ENCODE measurements around the gene TNS1.

The TNS1 gene

GRCh38 chr2:217972037-217972436 is 30.8 kb downstream of the TNS1 start:
- no peaks in the 10 kb centered on the region for H3K27me3 ChIP-seq (replicated peaks; ENCODE audit: control insufficient read depth, insufficient read depth, low read length, poor library complexity, severe bottlenecking)
- H3K4me1 ChIP-seq (ENCODE audit: control insufficient read depth, insufficient read depth, low read length, poor library complexity, severe bottlenecking), result no peaks in the 10 kb centered on the region
- H3K36me3 ChIP-seq (ENCODE audit: control insufficient read depth, insufficient read depth, low read length), result no peaks in the 10 kb centered on the region
- no peak for DNase-seq
- H3K27ac ChIP-seq (ENCODE audit: insufficient read depth, low read length, poor library complexity, severe bottlenecking), result no peak overlapping the region
- no peak overlapping the region for H3K4me3 ChIP-seq (ENCODE audit: insufficient read depth, low read depth, low read length, poor library complexity, severe bottlenecking)
- H3K9me3 ChIP-seq (ENCODE audit: control insufficient read depth, low read length), result no peaks in the 10 kb centered on the region

- Histone ChIP-seq H3K9me3 (ENCODE audit: control insufficient read depth, low read length) (no peaks in the 10 kb centered on the region), H3K27ac (ENCODE audit: insufficient read depth, low read length, poor library complexity, severe bottlenecking) (no peak overlapping the region), H3K4me1 (ENCODE audit: control insufficient read depth, insufficient read depth, low read length, poor library complexity, severe bottlenecking) (no peaks in the 10 kb centered on the region), H3K4me3 (ENCODE audit: insufficient read depth, low read depth, low read length, poor library complexity, severe bottlenecking) (no peak overlapping the region), H3K27me3 (replicated peaks; ENCODE audit: control insufficient read depth, insufficient read depth, low read length, poor library complexity, severe bottlenecking) (no peaks in the 10 kb centered on the region), H3K36me3 (ENCODE audit: control insufficient read depth, insufficient read depth, low read length) (no peaks in the 10 kb centered on the region)
- DNase-seq, result no peak
Observed at GRCh38 chr2:217971166-217971565, 31.6 kb downstream of the TNS1 start.

DNA sequence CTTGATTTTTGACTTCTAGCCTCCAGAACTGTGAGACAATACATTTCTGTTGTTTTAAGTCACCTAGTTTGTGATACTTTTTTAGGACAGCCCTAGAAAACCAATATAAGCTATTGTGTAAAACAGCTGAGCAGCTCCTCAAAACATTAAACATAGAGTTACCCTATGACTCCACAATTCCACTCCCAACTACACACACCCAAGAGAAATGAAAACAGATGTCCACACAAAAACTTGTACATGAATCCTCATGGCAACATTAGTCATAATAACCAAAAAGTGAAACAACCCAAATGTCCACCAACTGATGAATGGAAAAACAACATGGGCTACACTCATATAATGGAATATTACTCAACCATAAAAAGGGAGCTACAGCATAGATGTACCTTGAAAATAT is 32.6 kb downstream of the TNS1 start:
- Histone ChIP-seq H3K36me3 (ENCODE audit: control insufficient read depth, insufficient read depth, low read length) (no peaks in the 10 kb centered on the region), H3K4me3 (ENCODE audit: insufficient read depth, low read depth, low read length, poor library complexity, severe bottlenecking) (no peak overlapping the region), H3K4me1 (ENCODE audit: control insufficient read depth, insufficient read depth, low read length, poor library complexity, severe bottlenecking) (no peaks in the 10 kb centered on the region), H3K9me3 (ENCODE audit: control insufficient read depth, low read length) (no peaks in the 10 kb centered on the region), H3K27me3 (replicated peaks; ENCODE audit: control insufficient read depth, insufficient read depth, low read length, poor library complexity, severe bottlenecking) (no peaks in the 10 kb centered on the region), H3K27ac (ENCODE audit: insufficient read depth, low read length, poor library complexity, severe bottlenecking) (no peak overlapping the region)
- DNase-seq, result no peak

DNA sequence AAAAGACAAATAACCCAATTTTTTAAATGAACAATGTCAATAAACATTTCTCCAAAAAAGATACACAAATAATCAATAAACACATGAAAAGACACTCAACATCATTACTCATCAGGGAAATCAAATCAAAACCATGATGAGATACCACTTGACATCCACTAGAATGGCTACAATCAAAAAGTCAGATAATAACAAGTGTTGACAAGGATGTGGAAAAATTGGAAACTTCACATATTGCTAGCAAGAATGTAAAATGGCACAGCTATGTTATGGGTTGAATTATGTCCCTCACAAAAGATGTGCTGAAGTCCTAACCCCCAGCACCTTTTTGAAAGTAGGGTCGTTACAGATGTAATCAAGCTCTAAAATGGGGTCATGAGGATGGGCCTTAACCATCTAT is 33.2 kb downstream of the TNS1 start:
- DNase-seq, result no peak
- Histone ChIP-seq H3K4me1 (ENCODE audit: control insufficient read depth, insufficient read depth, low read length, poor library complexity, severe bottlenecking) (no peaks in the 10 kb centered on the region), H3K27ac (ENCODE audit: insufficient read depth, low read length, poor library complexity, severe bottlenecking) (no peak overlapping the region), H3K27me3 (replicated peaks; ENCODE audit: control insufficient read depth, insufficient read depth, low read length, poor library complexity, severe bottlenecking) (no peaks in the 10 kb centered on the region), H3K36me3 (ENCODE audit: control insufficient read depth, insufficient read depth, low read length) (no peaks in the 10 kb centered on the region), H3K4me3 (ENCODE audit: insufficient read depth, low read depth, low read length, poor library complexity, severe bottlenecking) (no peak overlapping the region), H3K9me3 (ENCODE audit: control insufficient read depth, low read length) (no peaks in the 10 kb centered on the region)

DNA sequence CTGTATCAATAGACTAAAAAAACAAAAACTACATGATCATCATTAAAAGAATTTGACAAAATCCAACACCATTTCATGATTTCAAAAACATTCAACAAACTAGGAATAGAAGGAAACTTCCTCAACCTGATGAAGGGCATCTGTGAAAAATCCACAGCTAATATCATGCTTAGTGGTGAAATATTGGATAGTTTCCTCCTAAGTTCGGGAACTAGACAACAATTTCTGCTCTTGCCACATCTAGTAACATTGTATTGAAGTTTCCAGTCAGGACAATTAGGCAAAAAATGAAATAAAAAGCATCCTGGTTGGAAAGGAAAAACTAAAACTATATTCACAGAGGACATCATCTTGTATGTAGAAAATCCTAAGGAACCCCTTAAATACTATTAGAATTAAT is 34.8 kb downstream of the TNS1 start:
- Histone ChIP-seq H3K4me3 (ENCODE audit: insufficient read depth, low read depth, low read length, poor library complexity, severe bottlenecking) (no peak overlapping the region), H3K36me3 (ENCODE audit: control insufficient read depth, insufficient read depth, low read length) (no peaks in the 10 kb centered on the region), H3K4me1 (ENCODE audit: control insufficient read depth, insufficient read depth, low read length, poor library complexity, severe bottlenecking) (no peaks in the 10 kb centered on the region), H3K27me3 (replicated peaks; ENCODE audit: control insufficient read depth, insufficient read depth, low read length, poor library complexity, severe bottlenecking) (no peaks in the 10 kb centered on the region), H3K9me3 (ENCODE audit: control insufficient read depth, low read length) (no peaks in the 10 kb centered on the region), H3K27ac (ENCODE audit: insufficient read depth, low read length, poor library complexity, severe bottlenecking) (no peak overlapping the region)
- DNase-seq, result no peak

GRCh38 chr2:217966423-217967070 is 36.2 kb downstream of the TNS1 start:
- Histone ChIP-seq H3K4me3 (ENCODE audit: insufficient read depth, low read depth, low read length, poor library complexity, severe bottlenecking) (no peak overlapping the region), H3K9me3 (ENCODE audit: control insufficient read depth, low read length) (no peaks in the 10 kb centered on the region), H3K27me3 (replicated peaks; ENCODE audit: control insufficient read depth, insufficient read depth, low read length, poor library complexity, severe bottlenecking) (no peaks in the 10 kb centered on the region), H3K36me3 (ENCODE audit: control insufficient read depth, insufficient read depth, low read length) (no peaks in the 10 kb centered on the region), H3K27ac (ENCODE audit: insufficient read depth, low read length, poor library complexity, severe bottlenecking) (no peak overlapping the region), H3K4me1 (ENCODE audit: control insufficient read depth, insufficient read depth, low read length, poor library complexity, severe bottlenecking) (no peaks in the 10 kb centered on the region)
- DNase-seq, result no peak

- Histone ChIP-seq H3K27me3 (replicated peaks; ENCODE audit: control insufficient read depth, insufficient read depth, low read length, poor library complexity, severe bottlenecking) (no peaks in the 10 kb centered on the region), H3K4me3 (ENCODE audit: insufficient read depth, low read depth, low read length, poor library complexity, severe bottlenecking) (no peak overlapping the region), H3K36me3 (ENCODE audit: control insufficient read depth, insufficient read depth, low read length) (no peaks in the 10 kb centered on the region), H3K9me3 (ENCODE audit: control insufficient read depth, low read length) (no peaks in the 10 kb centered on the region), H3K4me1 (ENCODE audit: control insufficient read depth, insufficient read depth, low read length, poor library complexity, severe bottlenecking) (no peaks in the 10 kb centered on the region), H3K27ac (ENCODE audit: insufficient read depth, low read length, poor library complexity, severe bottlenecking) (no peak overlapping the region)
- no peak for DNase-seq
Observed at GRCh38 chr2:217964275-217965161, 38.3 kb downstream of the TNS1 start.

DNA sequence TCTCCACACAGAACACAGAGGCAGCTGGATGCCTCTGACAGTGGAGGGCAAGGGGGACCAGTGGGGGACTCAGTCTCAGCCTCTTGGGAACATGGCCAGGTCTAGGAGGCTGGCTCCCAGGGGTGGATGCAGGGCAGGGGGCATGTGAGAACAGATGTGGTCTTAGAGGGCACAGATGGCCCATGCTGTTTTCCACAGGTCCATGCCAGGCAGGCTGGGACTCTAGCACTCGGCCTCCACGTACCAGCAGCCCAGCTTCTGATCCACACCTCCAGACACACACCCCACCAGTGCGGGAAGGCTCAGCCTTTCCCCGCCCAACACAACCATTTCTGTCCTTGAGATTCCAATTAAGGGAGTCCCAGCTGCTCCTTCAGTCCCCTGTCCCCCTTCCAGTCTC is 42.4 kb downstream of the TNS1 start:
- Histone ChIP-seq H3K27me3 (replicated peaks; ENCODE audit: control insufficient read depth, insufficient read depth, low read length, poor library complexity, severe bottlenecking) (no peaks in the 10 kb centered on the region), H3K9me3 (ENCODE audit: control insufficient read depth, low read length) (no peaks in the 10 kb centered on the region), H3K27ac (ENCODE audit: insufficient read depth, low read length, poor library complexity, severe bottlenecking) (no peak overlapping the region), H3K36me3 (ENCODE audit: control insufficient read depth, insufficient read depth, low read length) (no peaks in the 10 kb centered on the region), H3K4me3 (ENCODE audit: insufficient read depth, low read depth, low read length, poor library complexity, severe bottlenecking) (no peak overlapping the region), H3K4me1 (ENCODE audit: control insufficient read depth, insufficient read depth, low read length, poor library complexity, severe bottlenecking) (no peaks in the 10 kb centered on the region)
- no peak for DNase-seq

DNA sequence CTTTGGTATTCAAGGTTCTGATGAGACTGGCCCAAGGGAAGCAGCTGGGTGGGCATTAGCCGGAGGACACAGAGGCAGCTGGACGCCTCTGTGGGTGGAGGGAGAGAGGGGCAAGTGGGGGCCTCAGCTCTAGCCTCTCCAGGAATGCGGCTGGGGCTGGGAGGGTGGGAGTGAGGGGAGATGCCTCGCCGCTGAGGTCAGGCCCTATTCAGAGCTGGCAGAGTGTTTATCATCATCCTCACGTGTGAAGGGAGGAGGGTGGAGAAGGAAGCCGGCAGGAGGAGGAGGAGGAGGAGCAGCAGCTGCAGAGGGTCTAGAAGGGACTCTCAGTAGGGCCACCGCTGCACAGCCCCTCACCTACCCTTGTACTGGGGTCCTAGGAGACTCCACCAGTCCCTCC is 43.1 kb downstream of the TNS1 start:
- Histone ChIP-seq H3K27ac (ENCODE audit: insufficient read depth, low read length, poor library complexity, severe bottlenecking) (no peak overlapping the region), H3K36me3 (ENCODE audit: control insufficient read depth, insufficient read depth, low read length) (no peaks in the 10 kb centered on the region), H3K9me3 (ENCODE audit: control insufficient read depth, low read length) (no peaks in the 10 kb centered on the region), H3K27me3 (replicated peaks; ENCODE audit: control insufficient read depth, insufficient read depth, low read length, poor library complexity, severe bottlenecking) (no peaks in the 10 kb centered on the region), H3K4me1 (ENCODE audit: control insufficient read depth, insufficient read depth, low read length, poor library complexity, severe bottlenecking) (no peaks in the 10 kb centered on the region), H3K4me3 (ENCODE audit: insufficient read depth, low read depth, low read length, poor library complexity, severe bottlenecking) (no peak overlapping the region)
- no peak for DNase-seq

- no peaks in the 10 kb centered on the region for H3K27me3 ChIP-seq (replicated peaks; ENCODE audit: control insufficient read depth, insufficient read depth, low read length, poor library complexity, severe bottlenecking)
- H3K36me3 ChIP-seq (ENCODE audit: control insufficient read depth, insufficient read depth, low read length), result no peaks in the 10 kb centered on the region
- DNase-seq, result no peak
- H3K4me1 ChIP-seq (ENCODE audit: control insufficient read depth, insufficient read depth, low read length, poor library complexity, severe bottlenecking), result no peaks in the 10 kb centered on the region
- no peak overlapping the region for H3K27ac ChIP-seq (ENCODE audit: insufficient read depth, low read length, poor library complexity, severe bottlenecking)
- H3K4me3 ChIP-seq (ENCODE audit: insufficient read depth, low read depth, low read length, poor library complexity, severe bottlenecking), result no peak overlapping the region
- H3K9me3 ChIP-seq (ENCODE audit: control insufficient read depth, low read length), result no peaks in the 10 kb centered on the region
Observed at GRCh38 chr2:217958884-217959225, 43.9 kb downstream of the TNS1 start.

Data from effector memory CD4-positive, alpha-beta T cell (primary cell).